Measurements from ENCODE around the gene MYO5C.

MYO5C gene

DNA sequence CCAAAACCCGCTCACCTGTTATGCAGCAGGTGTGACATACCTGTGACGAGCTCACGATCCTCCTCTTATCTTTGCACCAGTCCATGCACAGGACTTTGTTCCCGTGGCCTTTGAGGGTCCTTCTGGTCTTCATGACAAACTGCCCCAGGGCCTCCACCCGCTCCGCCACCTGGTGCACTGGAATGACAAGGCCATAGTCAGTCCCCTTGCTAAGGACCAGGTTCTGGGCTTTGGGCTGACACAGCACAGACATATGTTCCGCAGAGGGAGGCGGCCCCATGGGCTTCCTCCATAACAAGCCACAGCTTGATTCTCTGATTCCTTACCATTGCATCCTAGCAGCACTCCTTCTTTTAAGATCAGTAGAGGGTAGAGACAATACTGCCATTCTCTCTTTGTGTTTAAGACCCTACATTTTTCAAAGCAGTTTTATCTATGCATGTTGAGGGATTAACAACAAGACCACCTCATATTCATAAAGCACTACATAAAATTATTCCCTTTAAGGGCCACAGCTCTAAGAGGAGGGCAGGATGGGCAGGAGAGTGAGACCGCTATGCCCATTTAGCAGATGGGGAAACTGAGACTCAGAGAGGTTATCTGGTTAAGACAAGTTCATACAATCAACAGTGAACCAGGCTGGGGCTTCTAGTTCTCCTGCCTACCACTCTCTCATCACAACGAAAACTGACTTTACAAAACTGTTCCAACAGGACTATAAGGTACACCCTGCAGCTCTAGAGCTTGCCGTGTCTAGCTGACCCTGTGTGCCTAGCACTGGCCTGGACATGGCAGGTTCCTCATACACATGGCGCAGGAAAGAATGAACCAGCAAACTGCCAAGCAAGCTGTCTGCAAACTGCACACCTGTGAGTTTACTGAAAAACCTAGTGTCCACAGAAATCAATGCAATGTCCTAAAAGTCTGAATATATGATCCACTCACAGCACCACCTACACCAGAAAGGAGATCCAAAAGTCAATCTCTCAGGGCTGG is 141.4 kb downstream of the MYO5C start:
- in situ Hi-C loops (cut with MboI; ENCODE audit: low sequenced_read_pairs) = no loop called here

- in situ Hi-C loops (cut with MboI; ENCODE audit: low sequenced_read_pairs) = no loop called here
Measured at GRCh38 chr15:52151353-52151752, 144.3 kb downstream of the MYO5C start.

DNA sequence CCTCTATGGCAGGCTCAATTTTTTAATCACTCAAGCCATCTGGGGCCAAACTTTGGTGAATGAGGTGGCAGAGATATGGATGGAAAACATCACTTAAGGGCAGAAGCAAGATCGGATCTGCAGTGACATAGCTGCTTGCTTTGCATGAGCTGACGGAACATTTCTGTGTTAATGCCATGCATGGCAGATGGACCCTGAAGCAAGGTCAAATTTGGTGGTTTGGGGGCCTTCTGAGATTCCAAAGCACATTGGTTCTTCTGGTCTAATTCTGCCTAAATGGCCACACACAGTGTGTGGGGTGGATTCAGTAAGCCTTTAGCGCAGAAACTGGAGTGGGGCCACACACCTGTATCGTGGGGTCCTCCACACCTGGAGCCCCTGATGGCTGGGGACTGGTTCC is 144.7 kb downstream of the MYO5C start:
- in situ Hi-C loops (cut with MboI; ENCODE audit: low sequenced_read_pairs) = no loop called here

DNA sequence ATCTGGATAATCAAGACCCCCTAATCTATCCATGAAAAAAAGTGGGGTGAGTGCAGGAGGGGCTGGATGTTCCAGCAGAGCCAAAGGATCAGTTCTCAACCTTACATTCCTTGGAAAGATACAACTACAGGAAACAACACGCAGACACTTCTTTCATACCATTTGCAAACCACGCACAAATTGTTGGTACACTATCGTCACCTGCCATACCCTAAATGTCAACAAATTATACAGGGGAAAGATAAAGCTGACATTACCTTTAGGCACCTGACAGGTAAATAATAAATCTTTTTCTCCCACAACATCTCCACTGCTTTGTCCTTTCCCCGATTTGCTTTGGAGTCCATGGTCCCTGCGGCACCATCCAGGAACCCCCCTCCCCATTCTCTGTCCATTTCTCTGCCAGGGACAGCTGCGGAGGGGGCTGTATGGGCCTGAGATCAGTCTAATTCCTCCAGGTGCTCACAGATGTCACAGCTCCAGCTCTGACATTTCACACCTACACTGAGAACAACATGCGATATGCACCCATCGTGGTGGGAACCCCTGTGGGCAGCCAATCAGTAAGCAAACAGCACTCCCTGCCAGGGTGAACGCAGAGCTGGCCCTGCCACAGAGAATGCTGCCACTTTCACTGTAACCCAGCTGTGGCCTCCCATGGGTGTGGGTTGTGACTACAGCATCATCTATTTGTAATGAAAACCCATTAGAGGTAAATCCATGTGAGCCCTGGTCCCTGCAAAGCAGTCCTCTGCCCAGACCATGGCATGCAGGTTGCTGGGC is 145.4 kb downstream of the MYO5C start:
- in situ Hi-C loops (cut with MboI; ENCODE audit: low sequenced_read_pairs) = no loop called here

- in situ Hi-C loops (cut with MboI; ENCODE audit: low sequenced_read_pairs) = no loop called here
Measured at GRCh38 chr15:52148403-52148802, 147.2 kb downstream of the MYO5C start.

GRCh38 chr15:52146776-52147175 is 148.8 kb downstream of the MYO5C start:
- in situ Hi-C loops (cut with MboI; ENCODE audit: low sequenced_read_pairs) = no loop called here

GRCh38 chr15:52146261-52146660 is 149.3 kb downstream of the MYO5C start:
- in situ Hi-C loops (cut with MboI; ENCODE audit: low sequenced_read_pairs) = no loop called here

DNA sequence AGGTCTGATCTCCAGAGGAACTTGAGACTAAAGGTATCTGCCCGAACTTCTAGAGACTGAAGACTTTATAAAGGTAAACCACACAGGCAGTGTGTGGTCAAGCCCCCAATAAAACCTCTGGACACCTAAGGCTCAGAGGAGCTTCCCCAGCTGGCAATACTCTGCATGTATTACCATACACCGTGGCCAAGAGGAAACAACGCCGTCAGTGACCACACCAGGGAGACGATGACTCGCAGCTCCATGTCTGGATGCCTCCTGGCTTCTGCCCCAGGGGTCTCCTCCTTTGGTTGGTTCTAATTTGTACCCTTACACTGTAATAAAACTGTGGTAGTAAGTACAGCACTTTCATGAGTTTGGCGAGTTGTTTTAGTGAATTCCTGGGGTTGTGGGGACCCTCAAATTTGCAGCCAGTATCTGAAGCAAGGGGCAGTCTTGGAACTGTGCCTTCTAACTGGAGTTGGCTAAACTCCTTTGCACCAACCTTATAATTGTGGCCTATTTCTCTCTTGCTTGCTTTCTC is 150.9 kb downstream of the MYO5C start:
- in situ Hi-C loops (cut with MboI; ENCODE audit: low sequenced_read_pairs) = no loop called here

DNA sequence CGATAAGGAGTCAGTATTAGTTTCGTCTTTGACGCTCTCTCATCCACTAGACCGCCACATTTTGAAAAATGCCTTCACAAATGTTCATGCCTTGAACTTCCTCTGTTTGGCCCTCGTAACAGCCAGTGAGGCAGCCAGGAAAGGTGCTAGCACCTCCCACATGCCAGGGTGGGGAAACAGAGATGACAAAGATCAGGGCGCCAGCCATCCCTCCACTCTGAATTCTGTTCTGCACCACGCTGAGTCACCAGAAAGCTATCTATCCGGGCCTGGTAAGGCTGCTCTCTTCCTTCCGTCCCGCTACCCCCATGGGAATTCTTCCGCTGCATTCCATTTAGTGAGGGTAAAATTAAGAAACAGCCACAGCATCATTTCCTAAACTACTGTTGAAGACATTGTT is 151.7 kb downstream of the MYO5C start:
- in situ Hi-C loops (cut with MboI; ENCODE audit: low sequenced_read_pairs) = no loop called here

Measured in HL-60/S4 treated with phorbol 12-myristate 13-acetate at 8.2 ng/mL for 4 days and 3 days (cell line).